CD8-positive, alpha-beta memory T cell (primary cell): ENCODE results near the gene GABBR1. TPM values are rescaled to one million over a fixed set of nuclear protein-coding genes. Genes with fewer than 3 reads are reported as not detected.

Experiments
- CTCF ChIA-PET: fragments of 350-600 bp; sonication (Branson Sonifier 250); formaldehyde crosslinking; loops from one replicate; lab custom pipeline; 2021; ENCODE audit warnings: antibody characterized with exemption; lab: Charles Lee
- POLR2A ChIA-PET: fragments of 350-600 bp; sonication (Branson Sonifier 250); formaldehyde crosslinking; loops from one replicate; lab custom pipeline; 2021; ENCODE audit warnings: antibody characterized with exemption; lab: Charles Lee
- DNase-seq, 5 donors: peaks; one replicate each; pipeline versions ENCODE4 v3.0.0 to v3.0.0-alpha.2; 2020 to 2022; ENCODE audit warnings: mixed read lengths in 1 of 5
- H3K27ac ChIP-seq: one replicate; pipeline ENCODE4 v1.7.0; 2013; ENCODE audit warnings: low read depth, mild to moderate bottlenecking, low read length, moderate library complexity
- H3K27me3 ChIP-seq: 2 replicates; pipeline ENCODE4 v1.7.0; 2013; ENCODE audit warnings: low read length, mild to moderate bottlenecking; ENCODE audit not compliant: insufficient read depth, poor library complexity, severe bottlenecking
- H3K36me3 ChIP-seq: 2 replicates; pipeline ENCODE4 v1.7.0; 2013; ENCODE audit warnings: mild to moderate bottlenecking, low read length, moderate library complexity; ENCODE audit not compliant: insufficient read depth
- H3K4me1 ChIP-seq: 2 replicates; pipeline ENCODE4 v1.7.0; 2013; ENCODE audit warnings: mild to moderate bottlenecking, low read length, moderate library complexity; ENCODE audit not compliant: insufficient read depth
- H3K4me3 ChIP-seq: 2 replicates; pipeline ENCODE4 v1.7.0; 2013; ENCODE audit warnings: mild to moderate bottlenecking, low read length
- H3K9me3 ChIP-seq: 2 replicates; pipeline ENCODE4 v1.7.0; 2013; ENCODE audit warnings: mild to moderate bottlenecking, low read length
- H3K27ac Mint-ChIP-seq, 8 donors: one replicate each; pipeline ENCODE4 v1.8.0; 2020 to 2021; ENCODE audit warnings: mixed read lengths in 8 of 8, mild to moderate bottlenecking in 6 of 8, inconsistent platforms in 3 of 8, moderate library complexity in 3 of 8
- H3K27me3 Mint-ChIP-seq, 2 donors: one replicate each; pipeline ENCODE4 v1.8.0; 2020 to 2021; ENCODE audit warnings: mixed read lengths in 2 of 2, mild to moderate bottlenecking in 1 of 2, moderate library complexity in 1 of 2
- H3K36me3 Mint-ChIP-seq, 3 donors: one replicate each; pipeline ENCODE4 v1.8.0; 2020 to 2021; ENCODE audit warnings: mixed read lengths in 3 of 3, inconsistent platforms in 1 of 3, mild to moderate bottlenecking in 1 of 3
- H3K4me1 Mint-ChIP-seq, 3 donors: one replicate each; pipeline ENCODE4 v1.8.0; 2020 to 2021; ENCODE audit warnings: mixed read lengths in 3 of 3, inconsistent platforms in 1 of 3, mild to moderate bottlenecking in 1 of 3
- H3K4me3 Mint-ChIP-seq, 7 donors: one replicate each; pipeline ENCODE4 v1.8.0; 2020 to 2021; ENCODE audit warnings: mixed read lengths in 7 of 7, mild to moderate bottlenecking in 6 of 7, moderate library complexity in 4 of 7, inconsistent platforms in 2 of 7
- H3K9me3 Mint-ChIP-seq, 5 donors: one replicate each; pipeline ENCODE4 v1.8.0; 2020 to 2022; ENCODE audit warnings: mixed read lengths in 5 of 5, mild to moderate bottlenecking in 3 of 5, moderate library complexity in 2 of 5, inconsistent platforms in 1 of 5
- polyA plus RNA-seq: library from polyadenylated mRNA; unstranded; fragments of 300-500 nt; fragmentation: Illumina TruSeq; gene quantifications from one replicate; pipeline ENCODE4 v1.2.3, GENCODE V29; 2021
- total RNA-seq, 2 experiments: library from RNA; stranded (reverse); gene quantifications; one replicate each; pipeline ENCODE4 v1.2.3, GENCODE V29; 2021

Gene GABBR1
- total and polyA plus RNA-seq, 3 experiments from 2014 or later, result 0.45 to 8.8 (median 8.3) TPM

- no peak overlapping the region for H3K4me3 Mint-ChIP-seq
- Histone ChIP-seq H3K27ac (no peak overlapping the region), H3K27me3 (no peaks in the 10 kb centered on the region), H3K36me3 (no peaks in the 10 kb centered on the region), H3K4me1 (no peaks in the 10 kb centered on the region), H3K9me3 (no peaks in the 10 kb centered on the region), H3K4me3 (no peak overlapping the region)
- peaks cover 0 to 8% (median 2%) of the 10 kb centered on the region in 3 donors for H3K36me3 Mint-ChIP-seq
- peak overlapping the region in 1 of 8 donors; percentile 35 for H3K27ac Mint-ChIP-seq
- H3K4me1 Mint-ChIP-seq, result no peaks in the 10 kb centered on the region
- POLR2A ChIA-PET, result no interaction called here
- H3K27me3 Mint-ChIP-seq, result peaks cover 7 to 14% of the 10 kb centered on the region in 2 donors
- CTCF ChIA-PET, result interaction anchor here (1.2 kb wide), 1 partner anchor 8 kb away, joined by 5 read pairs; no protein-coding TSS in a partner anchor
- no peak for DNase-seq
- no peaks in the 10 kb centered on the region for H3K9me3 Mint-ChIP-seq
Observed at GRCh38 chr6:29598172-29598747, 34.7 kb downstream of the GABBR1 start.

GRCh38 chr6:29597184-29597583 is 35.8 kb downstream of the GABBR1 start:
- no peaks in the 10 kb centered on the region for H3K27me3 ChIP-seq
- CTCF ChIA-PET, result no interaction called here

DNA sequence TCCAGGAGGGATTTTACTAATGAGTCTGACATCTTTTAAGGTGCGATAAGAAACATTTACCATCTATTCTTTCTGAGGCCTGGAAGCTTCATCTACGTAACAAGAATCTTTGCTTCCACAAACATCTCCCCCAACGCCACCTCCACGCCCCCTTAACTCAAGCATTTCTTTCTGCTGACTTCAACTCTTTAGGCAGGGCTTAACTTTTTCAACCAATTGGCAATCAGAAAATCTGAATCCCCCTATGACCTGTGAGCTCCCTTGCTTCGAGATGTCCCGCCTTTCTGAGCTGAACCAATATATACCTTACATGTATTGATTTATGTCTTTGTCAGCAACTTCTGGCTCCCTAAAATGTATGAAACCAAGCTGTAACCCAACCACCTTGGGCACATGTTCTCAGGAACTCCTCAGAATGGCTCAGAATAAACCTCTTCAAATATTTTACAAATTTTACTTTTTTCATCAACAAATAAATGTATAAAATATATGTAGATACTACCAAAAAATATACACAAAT is 36.5 kb downstream of the GABBR1 start:
- H3K4me3 Mint-ChIP-seq, result no peak overlapping the region
- Histone ChIP-seq H3K9me3 (no peaks in the 10 kb centered on the region), H3K4me3 (no peak overlapping the region), H3K36me3 (no peaks in the 10 kb centered on the region), H3K27ac (no peak overlapping the region), H3K27me3 (no peaks in the 10 kb centered on the region), H3K4me1 (no peaks in the 10 kb centered on the region)
- no peaks in the 10 kb centered on the region for H3K36me3 Mint-ChIP-seq
- ChIA-PET CTCF (no interaction called here), POLR2A (no interaction called here)
- no peak overlapping the region for H3K27ac Mint-ChIP-seq
- DNase-seq, result no peak
- no peaks in the 10 kb centered on the region for H3K9me3 Mint-ChIP-seq
- peaks cover 7 to 23% of the 10 kb centered on the region in 2 donors for H3K27me3 Mint-ChIP-seq
- no peaks in the 10 kb centered on the region for H3K4me1 Mint-ChIP-seq

More at GRCh38 chr6:29597184-29597583, 35.8 kb downstream of the GABBR1 start:
- peaks cover 6 to 15% of the 10 kb centered on the region in 2 donors for H3K27me3 Mint-ChIP-seq
- peaks cover 0 to 1% (median 0%) of the 10 kb centered on the region in 3 donors for H3K36me3 Mint-ChIP-seq
- H3K4me3 Mint-ChIP-seq, result no peak overlapping the region
- POLR2A ChIA-PET, result no interaction called here
- no peak overlapping the region for H3K27ac ChIP-seq
- no peaks in the 10 kb centered on the region for H3K4me1 ChIP-seq
- H3K9me3 ChIP-seq, result no peaks in the 10 kb centered on the region
- no peak for DNase-seq
- H3K9me3 Mint-ChIP-seq, result no peaks in the 10 kb centered on the region
- H3K4me3 ChIP-seq, result no peak overlapping the region
- no peaks in the 10 kb centered on the region for H3K4me1 Mint-ChIP-seq
- H3K27ac Mint-ChIP-seq, result no peak overlapping the region
- H3K36me3 ChIP-seq, result no peaks in the 10 kb centered on the region

DNA sequence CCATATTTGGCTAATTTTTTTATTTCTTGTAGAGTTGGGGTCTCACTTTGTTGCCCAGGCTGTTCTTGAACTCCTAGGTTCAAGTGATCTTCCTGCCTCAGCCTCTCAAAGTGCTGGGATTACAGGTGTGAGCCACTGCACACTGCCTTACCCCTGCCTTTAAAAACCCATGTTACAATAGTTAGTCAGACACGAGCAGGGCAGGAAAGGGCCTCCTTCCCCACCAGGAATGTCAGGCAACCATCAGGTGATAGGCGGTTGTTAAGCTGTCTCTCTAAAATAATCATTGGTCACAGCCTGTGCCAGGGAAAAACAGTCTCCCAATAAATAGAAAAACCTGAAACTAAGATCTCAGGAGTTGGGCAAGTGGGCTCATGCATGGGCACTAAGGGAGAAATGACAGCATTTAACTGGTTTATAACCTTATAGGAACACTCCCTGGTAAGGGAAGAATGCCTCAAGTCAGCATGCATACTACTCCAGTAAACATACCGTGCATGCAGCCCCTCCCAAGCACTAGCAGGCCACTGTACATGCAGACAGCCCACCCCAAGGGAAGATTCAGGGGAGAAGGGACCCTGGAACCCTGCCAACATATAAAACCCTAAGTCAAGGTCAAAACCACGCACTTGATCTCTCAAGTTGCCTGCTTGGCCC is 39.7 kb downstream of the GABBR1 start:
- Histone ChIP-seq H3K36me3 (no peaks in the 10 kb centered on the region), H3K9me3 (no peaks in the 10 kb centered on the region), H3K27me3 (no peaks in the 10 kb centered on the region), H3K4me3 (no peak overlapping the region), H3K4me1 (no peaks in the 10 kb centered on the region), H3K27ac (no peak overlapping the region)
- no peak for DNase-seq
- peaks cover 18 to 45% of the 10 kb centered on the region in 2 donors for H3K27me3 Mint-ChIP-seq
- ChIA-PET POLR2A (no interaction called here), CTCF (no interaction called here)
- H3K27ac Mint-ChIP-seq, result no peak overlapping the region
- no peaks in the 10 kb centered on the region for H3K36me3 Mint-ChIP-seq
- H3K4me3 Mint-ChIP-seq, result no peak overlapping the region
- H3K9me3 Mint-ChIP-seq, result no peaks in the 10 kb centered on the region
- no peaks in the 10 kb centered on the region for H3K4me1 Mint-ChIP-seq

DNA sequence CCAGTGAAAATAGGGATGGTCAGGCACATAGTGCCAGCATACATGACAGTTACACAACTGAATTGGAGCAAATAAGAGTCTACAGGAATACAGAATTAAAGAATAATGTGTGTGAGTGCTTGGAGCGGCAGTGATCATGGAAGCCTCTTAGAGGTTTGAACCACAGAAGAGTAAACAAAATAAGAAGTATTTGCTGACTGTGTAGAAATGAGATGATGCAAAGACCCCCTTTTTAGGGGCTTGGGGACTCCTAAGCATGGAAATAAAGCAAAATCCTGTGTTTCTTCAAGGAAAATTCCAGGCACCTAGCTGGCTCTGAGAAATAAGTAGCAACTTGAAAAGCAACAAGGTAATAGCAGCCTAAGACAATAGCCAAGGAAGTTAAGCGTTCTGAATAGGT is 41.3 kb downstream of the GABBR1 start:
- Histone ChIP-seq H3K4me1 (no peaks in the 10 kb centered on the region), H3K27ac (no peak overlapping the region), H3K4me3 (no peak overlapping the region), H3K36me3 (no peaks in the 10 kb centered on the region), H3K9me3 (no peaks in the 10 kb centered on the region), H3K27me3 (no peaks in the 10 kb centered on the region)
- CTCF ChIA-PET, result no interaction called here
- Mint-ChIP-seq H3K4me1 (no peaks in the 10 kb centered on the region), H3K9me3 (no peaks in the 10 kb centered on the region), H3K4me3 (no peak overlapping the region), H3K27me3 (peaks cover 25 to 58% of the 10 kb centered on the region in 2 donors), H3K36me3 (no peaks in the 10 kb centered on the region), H3K27ac (no peak overlapping the region)
- no peak for DNase-seq
- POLR2A ChIA-PET, result no interaction called here

- H3K36me3 ChIP-seq, result no peaks in the 10 kb centered on the region
- Mint-ChIP-seq H3K36me3 (no peaks in the 10 kb centered on the region), H3K27me3 (peaks cover 25 to 69% of the 10 kb centered on the region in 2 donors), H3K4me3 (no peak overlapping the region), H3K4me1 (no peaks in the 10 kb centered on the region), H3K9me3 (no peaks in the 10 kb centered on the region), H3K27ac (no peak overlapping the region)
- no peaks in the 10 kb centered on the region for H3K27me3 ChIP-seq
- ChIA-PET CTCF (interaction anchor here (1.1 to 3.0 kb wide), 4 partner anchors 8 to 907 kb away, joined by 3 to 12 read pairs (median 4); no protein-coding TSS in a partner anchor), POLR2A (interaction anchor here (0.7 kb wide), 1 partner anchor 582 kb away, joined by 3 read pairs; no protein-coding TSS in a partner anchor)
- no peak overlapping the region for H3K27ac ChIP-seq
- H3K9me3 ChIP-seq, result no peaks in the 10 kb centered on the region
- no peak overlapping the region for H3K4me3 ChIP-seq
- DNase-seq, result no peak
- no peaks in the 10 kb centered on the region for H3K4me1 ChIP-seq
Observed at GRCh38 chr6:29590218-29590808, 42.7 kb downstream of the GABBR1 start.

DNA sequence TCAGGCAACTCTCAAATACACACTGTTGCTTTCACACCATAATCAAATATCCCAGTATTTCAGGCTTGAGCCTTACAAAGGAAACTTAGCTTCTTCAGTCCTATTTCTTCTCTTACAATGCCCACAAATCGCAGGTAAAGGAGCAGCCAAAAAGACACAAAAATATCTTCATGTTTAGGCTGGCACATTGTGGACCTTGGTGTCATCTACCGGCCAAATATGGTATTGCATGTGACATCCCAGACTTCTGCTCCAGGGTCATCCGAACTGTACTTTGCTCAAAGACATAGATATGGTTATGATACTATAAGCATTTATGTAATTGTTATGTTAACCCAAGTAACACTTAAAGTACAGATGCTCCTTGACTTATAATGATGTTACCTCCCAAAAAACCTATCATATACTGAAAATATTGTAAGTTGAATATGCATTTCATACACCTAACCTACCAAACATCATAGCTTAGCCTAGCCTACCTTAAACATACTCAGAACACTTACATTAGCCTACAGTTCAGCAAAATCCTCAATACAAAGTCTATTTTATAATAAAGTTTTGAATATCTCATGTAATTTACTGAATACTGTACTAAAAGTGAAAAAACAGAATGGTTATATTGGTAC is 43.4 kb downstream of the GABBR1 start:
- peaks cover 23 to 70% of the 10 kb centered on the region in 2 donors for H3K27me3 Mint-ChIP-seq
- CTCF ChIA-PET, result interaction anchor here (1.1 to 3.0 kb wide), 5 partner anchors 9 to 906 kb away, joined by 3 to 12 read pairs (median 4); no protein-coding TSS in a partner anchor
- no peaks in the 10 kb centered on the region for H3K9me3 Mint-ChIP-seq
- H3K4me3 ChIP-seq, result no peak overlapping the region
- peak; percentile 10 to 64 (median 28) for DNase-seq
- no peaks in the 10 kb centered on the region for H3K4me1 ChIP-seq
- H3K4me1 Mint-ChIP-seq, result no peaks in the 10 kb centered on the region
- no peaks in the 10 kb centered on the region for H3K9me3 ChIP-seq
- H3K36me3 Mint-ChIP-seq, result no peaks in the 10 kb centered on the region
- no peak overlapping the region for H3K27ac ChIP-seq
- no peak overlapping the region for H3K27ac Mint-ChIP-seq
- H3K27me3 ChIP-seq, result no peaks in the 10 kb centered on the region
- POLR2A ChIA-PET, result interaction anchor here (0.7 kb wide), 1 partner anchor 581 kb away, joined by 3 read pairs; no protein-coding TSS in a partner anchor
- H3K36me3 ChIP-seq, result no peaks in the 10 kb centered on the region
- no peak overlapping the region for H3K4me3 Mint-ChIP-seq
